Activated T-helper 1 cell treated with anti-CD3 and anti-CD28 coated beads, Interleukin-2, amount 50 U/mL, for 16 hours (primary cell): ENCODE data around the gene DOCK1.
"Not testable (repeated sequence)": the region's sequence is repeated elsewhere in the genome, so short reads cannot be mapped to it uniquely, and the experiment has no call there.

Source experiments
- DNase-seq, 2 donors: peaks; one replicate each; pipeline ENCODE4 v3.0.0-alpha.2; 2020; ENCODE audit warnings: low read depth in 1 of 2, low spot score in 1 of 2

The DOCK1 gene

GRCh38 chr10:126904818-126905701 lies at the start of gene DOCK1:
Gene DOCK1, plus strand, starts transcription at chr10:126905428. Its CDS starts 90 bp downstream, at chr10:126905518.
- no peak for DNase-seq

GRCh38 chr10:126857178-126857806 lies 47.9 kb upstream of the DOCK1 start:
- no peak for DNase-seq

- no peak for DNase-seq
Observed at GRCh38 chr10:126867567-126868365, 37.5 kb upstream of the DOCK1 start.

GRCh38 chr10:126868371-126868770 lies 36.9 kb upstream of the DOCK1 start:
- no peak for DNase-seq

- DNase-seq, result no peak
Observed at GRCh38 chr10:126872135-126872534, 33.1 kb upstream of the DOCK1 start.

GRCh38 chr10:126872768-126873167 lies 32.5 kb upstream of the DOCK1 start:
- DNase-seq, result no peak

GRCh38 chr10:126876456-126876855 lies 28.8 kb upstream of the DOCK1 start:
- DNase-seq, result no peak

- DNase-seq, result no peak
Observed at GRCh38 chr10:126877390-126877789, 27.8 kb upstream of the DOCK1 start.

- DNase-seq, result no peak
Observed at GRCh38 chr10:126878594-126878993, 26.6 kb upstream of the DOCK1 start.

GRCh38 chr10:126880926-126881325 lies 24.3 kb upstream of the DOCK1 start:
- no peak for DNase-seq

- not testable (repeated sequence) for DNase-seq
Observed at GRCh38 chr10:126882055-126882454, 23.2 kb upstream of the DOCK1 start.

GRCh38 chr10:126888436-126888835 lies 16.8 kb upstream of the DOCK1 start:
- DNase-seq, result not testable (repeated sequence)

GRCh38 chr10:126889421-126889820 lies 15.8 kb upstream of the DOCK1 start:
- no peak for DNase-seq

- not testable (repeated sequence) for DNase-seq
Observed at GRCh38 chr10:126890797-126891196, 14.4 kb upstream of the DOCK1 start.

GRCh38 chr10:126892226-126893175 lies 12.7 kb upstream of the DOCK1 start:
- DNase-seq, result no peak

- no peak for DNase-seq
Observed at GRCh38 chr10:126893206-126893605, 12.0 kb upstream of the DOCK1 start.

GRCh38 chr10:126893841-126894240 lies 11.4 kb upstream of the DOCK1 start:
- DNase-seq, result no peak

- DNase-seq, result no peak
Observed at GRCh38 chr10:126895214-126895781, 9.9 kb upstream of the DOCK1 start.

GRCh38 chr10:126898460-126898859 lies 6.8 kb upstream of the DOCK1 start:
- DNase-seq, result no peak

GRCh38 chr10:126899529-126899928 lies 5.7 kb upstream of the DOCK1 start:
- not testable (repeated sequence) for DNase-seq
